LNCaP clone FGC (cell line): ENCODE results near the gene UCKL1.

Source experiments
- DNase-seq: peaks from one replicate; pipeline ENCODE4 v3.0.0-alpha.2; 2011; ENCODE audit warnings: low read depth
- H3K4me3 ChIP-seq: 2 replicates; pipeline ENCODE4 v1.5.1; 2011; ENCODE audit warnings: mild to moderate bottlenecking, low read depth, low read length, control low read depth
- TF ChIP-seq, protein P1 (sequence below): IDR thresholded peaks from 2 replicates; pipeline ENCODE4 v1.5.1; 2012; ENCODE audit warnings: mild to moderate bottlenecking; ENCODE audit not compliant: control insufficient read depth, insufficient read depth; ENCODE audit errors: extremely low read depth

UCKL1 gene

DNA sequence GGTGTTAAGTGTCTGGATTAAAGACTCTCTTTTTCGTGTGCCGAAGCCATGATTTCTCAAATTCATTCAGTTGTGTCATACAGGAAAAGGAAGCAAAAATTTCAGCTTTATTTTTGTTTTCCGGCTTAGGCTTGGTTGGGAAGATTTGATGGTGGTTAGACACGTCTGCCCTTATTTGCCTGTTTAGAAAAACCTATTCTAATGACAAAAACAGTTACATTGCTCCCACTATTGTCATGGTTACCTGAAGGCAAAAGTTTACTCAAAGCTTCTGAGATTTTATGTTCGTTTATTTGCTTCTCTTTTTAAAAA is 60.3 kb downstream of the UCKL1 start:
- peak overlapping the region; percentile 62 for H3K4me3 ChIP-seq
- DNase-seq = no peak
- TF ChIP-seq, protein P1, sequence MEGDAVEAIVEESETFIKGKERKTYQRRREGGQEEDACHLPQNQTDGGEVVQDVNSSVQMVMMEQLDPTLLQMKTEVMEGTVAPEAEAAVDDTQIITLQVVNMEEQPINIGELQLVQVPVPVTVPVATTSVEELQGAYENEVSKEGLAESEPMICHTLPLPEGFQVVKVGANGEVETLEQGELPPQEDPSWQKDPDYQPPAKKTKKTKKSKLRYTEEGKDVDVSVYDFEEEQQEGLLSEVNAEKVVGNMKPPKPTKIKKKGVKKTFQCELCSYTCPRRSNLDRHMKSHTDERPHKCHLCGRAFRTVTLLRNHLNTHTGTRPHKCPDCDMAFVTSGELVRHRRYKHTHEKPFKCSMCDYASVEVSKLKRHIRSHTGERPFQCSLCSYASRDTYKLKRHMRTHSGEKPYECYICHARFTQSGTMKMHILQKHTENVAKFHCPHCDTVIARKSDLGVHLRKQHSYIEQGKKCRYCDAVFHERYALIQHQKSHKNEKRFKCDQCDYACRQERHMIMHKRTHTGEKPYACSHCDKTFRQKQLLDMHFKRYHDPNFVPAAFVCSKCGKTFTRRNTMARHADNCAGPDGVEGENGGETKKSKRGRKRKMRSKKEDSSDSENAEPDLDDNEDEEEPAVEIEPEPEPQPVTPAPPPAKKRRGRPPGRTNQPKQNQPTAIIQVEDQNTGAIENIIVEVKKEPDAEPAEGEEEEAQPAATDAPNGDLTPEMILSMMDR = no peak

GRCh38 chr20:63895202-63895951 is 60.8 kb downstream of the UCKL1 start:
- no peak for DNase-seq

DNA sequence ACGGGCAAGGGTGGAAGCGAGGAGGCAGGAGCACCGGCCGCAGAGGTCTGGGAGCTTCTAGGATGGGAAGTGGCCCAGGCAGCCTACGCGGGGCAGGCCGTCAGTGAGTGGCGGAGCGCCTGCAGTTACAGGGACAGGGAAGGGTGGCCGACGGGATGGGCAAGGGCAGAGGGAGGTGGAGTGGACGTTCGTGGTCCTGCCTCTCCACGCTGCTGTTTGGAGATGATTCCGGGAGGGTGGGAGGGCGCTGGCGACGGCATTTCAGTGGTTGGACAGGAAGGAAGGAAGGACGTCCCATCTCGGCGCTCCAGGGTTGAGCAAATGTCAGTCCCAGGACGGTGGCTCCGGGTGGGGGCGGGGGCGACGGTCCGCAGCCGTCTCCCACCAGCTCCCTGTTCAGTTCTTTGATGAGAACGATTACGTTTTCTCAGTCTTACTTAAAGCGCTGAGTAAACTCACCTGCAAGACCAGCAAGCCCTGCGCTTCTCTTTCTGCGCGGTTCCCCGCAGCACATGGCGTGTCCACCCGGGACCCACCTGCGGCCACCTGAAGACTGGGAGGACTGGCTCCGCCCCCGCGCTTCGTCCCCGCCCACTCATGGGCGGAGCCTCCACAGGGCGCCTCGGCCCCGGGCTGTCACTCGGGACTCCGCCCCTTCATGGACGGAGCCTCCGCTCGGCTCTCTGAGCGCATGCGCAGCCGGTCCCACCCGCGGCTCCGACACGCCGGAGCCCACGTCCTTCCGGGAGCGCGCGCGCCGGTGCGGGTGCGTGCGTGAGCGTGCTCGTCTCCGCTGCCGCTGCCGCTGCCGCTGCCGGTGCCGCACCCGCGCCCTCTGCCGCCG is 61.6 kb downstream of the UCKL1 start, which contains the start of gene DNAJC5:
TSS of gene DNAJC5 (plus strand) at position 769 of the 844 bp plus-strand sequence. CDS start 33,220 bp downstream, outside the sequence.
- TF ChIP-seq, protein P1 = 0 out of 2 replicates have a peak, but pooled peaks have one; percentile 10

More at GRCh38 chr20:63895202-63895951, 60.8 kb downstream of the UCKL1 start:
- TF ChIP-seq, protein P1 = no peak
- peak overlapping the region; percentile 62 for H3K4me3 ChIP-seq

GRCh38 chr20:63893999-63894357 is 62.2 kb downstream of the UCKL1 start:
- H3K4me3 ChIP-seq = peak overlapping the region; percentile 64
- DNase-seq = no peak
- TF ChIP-seq, protein P1 = no peak

More for the DNA sequence above, 61.6 kb downstream of the UCKL1 start, which contains the start of gene DNAJC5:
- H3K4me3 ChIP-seq = peak within 1 kb of the TSS; percentile 64
- peak; percentile 81 for DNase-seq

DNA sequence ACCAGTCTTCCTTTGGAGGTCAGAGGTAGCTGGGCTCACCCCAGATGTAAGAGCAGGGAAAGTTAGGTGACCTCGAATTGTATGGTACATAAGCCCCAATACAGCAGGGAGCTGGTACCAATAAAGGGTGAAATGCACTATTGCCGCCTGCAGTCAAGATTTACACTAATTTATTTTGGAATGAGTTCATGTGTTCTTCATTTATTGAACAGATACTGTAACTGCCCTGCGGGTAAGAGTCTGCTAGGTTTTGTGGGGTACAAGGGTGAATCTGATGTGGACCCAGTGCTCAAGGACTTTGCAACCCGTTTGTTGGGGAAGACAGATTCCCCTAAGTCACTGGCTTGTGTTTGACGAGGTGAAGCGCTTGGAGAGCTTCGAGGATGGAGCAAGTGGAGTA is 63.8 kb downstream of the UCKL1 start:
- TF ChIP-seq, protein P1 = no peak
- no peak for DNase-seq
- H3K4me3 ChIP-seq = no peak overlapping the region

GRCh38 chr20:63891061-63892002 is 64.9 kb downstream of the UCKL1 start:
- DNase-seq = no peak
- no peak overlapping the region for H3K4me3 ChIP-seq
- TF ChIP-seq, protein P1 = 0 out of 2 replicates have a peak, but pooled peaks have one; percentile 10
